ENCODE results near the gene PAX2. TPM values are rescaled to one million over a fixed set of nuclear protein-coding genes. Genes with fewer than 3 reads are reported as not detected.

The PAX2 gene
- total RNA-seq, 1 donor from 2014 or later, result 17.4 TPM

GRCh38 chr10:100746784-100747455 is 1.5 kb downstream of the PAX2 start:
- no peak for DNase-seq (ENCODE audit: low spot score)
- peak overlapping the region; percentile 58 for H3K27ac Mint-ChIP-seq (ENCODE audit: unreplicated experiment)
- no peaks in the 10 kb centered on the region for H3K9me3 Mint-ChIP-seq (ENCODE audit: unreplicated experiment)
- H3K4me3 Mint-ChIP-seq (ENCODE audit: unreplicated experiment), result peak overlapping the region; percentile 91
- peaks cover 27% of the 10 kb centered on the region for H3K27me3 Mint-ChIP-seq (ENCODE audit: unreplicated experiment)
- TF ChIP-seq CTCF (IDR thresholded peaks at IDR 0.05; ENCODE audit: unreplicated experiment), result no peak
- peaks cover 9% of the 10 kb centered on the region for H3K36me3 Mint-ChIP-seq (ENCODE audit: low read depth, unreplicated experiment)
- H3K4me1 Mint-ChIP-seq (ENCODE audit: unreplicated experiment), result peaks cover 32% of the 10 kb centered on the region

- Mint-ChIP-seq H3K4me3 (ENCODE audit: unreplicated experiment) (peak overlapping the region; percentile 91), H3K9me3 (ENCODE audit: unreplicated experiment) (no peaks in the 10 kb centered on the region), H3K4me1 (ENCODE audit: unreplicated experiment) (peaks cover 33% of the 10 kb centered on the region), H3K27ac (ENCODE audit: unreplicated experiment) (no peak overlapping the region), H3K36me3 (ENCODE audit: low read depth, unreplicated experiment) (peaks cover 9% of the 10 kb centered on the region), H3K27me3 (ENCODE audit: unreplicated experiment) (peaks cover 29% of the 10 kb centered on the region)
- TF ChIP-seq CTCF (IDR thresholded peaks at IDR 0.05; ENCODE audit: unreplicated experiment), result no peak
- no peak for DNase-seq (ENCODE audit: low spot score)
Observed at GRCh38 chr10:100747456-100748230, 2.3 kb downstream of the PAX2 start.

- Mint-ChIP-seq H3K36me3 (ENCODE audit: low read depth, unreplicated experiment) (peaks cover 9% of the 10 kb centered on the region), H3K4me1 (ENCODE audit: unreplicated experiment) (peaks cover 30% of the 10 kb centered on the region), H3K9me3 (ENCODE audit: unreplicated experiment) (no peaks in the 10 kb centered on the region), H3K27ac (ENCODE audit: unreplicated experiment) (no peak overlapping the region), H3K4me3 (ENCODE audit: unreplicated experiment) (peak overlapping the region; percentile 84), H3K27me3 (ENCODE audit: unreplicated experiment) (peaks cover 30% of the 10 kb centered on the region)
- no peak for DNase-seq (ENCODE audit: low spot score)
- no peak for TF ChIP-seq CTCF (IDR thresholded peaks at IDR 0.05; ENCODE audit: unreplicated experiment)
Observed at GRCh38 chr10:100748231-100749058, 3.1 kb downstream of the PAX2 start.

GRCh38 chr10:100749059-100749308 is 3.6 kb downstream of the PAX2 start:
- H3K4me1 Mint-ChIP-seq (ENCODE audit: unreplicated experiment), result peaks cover 29% of the 10 kb centered on the region
- no peak for DNase-seq (ENCODE audit: low spot score)
- H3K36me3 Mint-ChIP-seq (ENCODE audit: low read depth, unreplicated experiment), result peaks cover 9% of the 10 kb centered on the region
- H3K27ac Mint-ChIP-seq (ENCODE audit: unreplicated experiment), result no peak overlapping the region
- H3K4me3 Mint-ChIP-seq (ENCODE audit: unreplicated experiment), result peak overlapping the region; percentile 84
- peaks cover 29% of the 10 kb centered on the region for H3K27me3 Mint-ChIP-seq (ENCODE audit: unreplicated experiment)
- no peaks in the 10 kb centered on the region for H3K9me3 Mint-ChIP-seq (ENCODE audit: unreplicated experiment)
- no peak for TF ChIP-seq CTCF (IDR thresholded peaks at IDR 0.05; ENCODE audit: unreplicated experiment)
